ENCODE data around the gene TMPRSS9.

TMPRSS9 gene

DNA sequence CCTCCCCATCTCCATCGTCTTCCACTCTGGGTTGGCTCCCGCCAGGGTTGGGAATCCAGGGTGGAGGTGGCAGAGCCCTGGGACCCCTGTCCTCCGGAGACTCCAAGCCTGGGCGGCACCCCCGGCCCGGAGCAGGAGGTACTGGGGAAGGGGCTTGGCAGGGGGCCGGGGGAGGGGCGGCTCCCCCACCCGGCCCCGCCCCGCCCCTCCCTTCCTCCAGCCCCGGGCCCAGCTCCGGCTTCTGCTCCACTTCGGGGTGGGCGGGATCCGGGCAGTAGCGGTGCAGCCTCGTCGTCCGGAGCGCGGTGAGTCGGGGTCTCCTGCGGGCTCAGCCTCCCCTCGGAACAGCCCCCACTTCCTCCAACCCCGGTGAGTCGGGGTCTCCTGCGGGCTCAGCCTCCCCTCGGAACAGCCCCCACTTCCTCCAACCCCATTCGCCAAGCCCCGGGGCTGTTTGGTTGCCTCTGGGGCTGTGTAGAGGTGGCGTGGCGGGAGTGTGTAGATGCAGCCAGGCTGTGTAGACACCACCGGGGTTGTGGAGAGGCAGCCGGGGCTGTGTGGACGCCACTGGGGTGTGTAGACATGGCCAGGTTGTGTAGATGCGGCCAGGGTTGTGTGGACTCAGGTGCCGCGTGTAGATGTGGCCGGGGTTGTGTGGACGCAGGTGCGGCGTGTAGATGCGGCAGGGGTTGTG, at the start of gene TMPRSS9:
Gene TMPRSS9, plus strand, starts transcription at position 274 of the 694 bp plus-strand sequence. CDS start 29,521 bp downstream, outside the sequence.
- no peak for DNase-seq

DNA sequence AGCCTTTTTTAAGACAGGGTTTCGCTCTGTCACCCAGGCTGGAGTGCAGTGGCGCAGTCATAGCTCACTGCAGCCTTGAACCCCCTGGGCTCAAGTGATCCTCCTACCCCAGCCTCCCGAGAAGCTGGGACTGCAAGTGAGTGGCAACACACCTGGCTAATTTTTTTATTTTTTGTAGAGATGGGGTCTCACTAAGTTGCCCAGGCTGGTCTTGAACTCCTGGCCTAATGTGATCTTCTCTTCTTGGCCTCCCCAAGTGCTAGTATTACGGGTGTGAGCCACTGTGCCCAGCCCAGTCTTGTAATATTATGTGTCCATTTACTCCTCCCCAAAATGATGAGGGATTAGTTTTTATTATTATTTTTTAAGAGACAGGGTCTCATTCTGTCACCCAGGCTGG, 49.0 kb upstream of the TMPRSS9 start:
- DNase-seq: no peak

DNA sequence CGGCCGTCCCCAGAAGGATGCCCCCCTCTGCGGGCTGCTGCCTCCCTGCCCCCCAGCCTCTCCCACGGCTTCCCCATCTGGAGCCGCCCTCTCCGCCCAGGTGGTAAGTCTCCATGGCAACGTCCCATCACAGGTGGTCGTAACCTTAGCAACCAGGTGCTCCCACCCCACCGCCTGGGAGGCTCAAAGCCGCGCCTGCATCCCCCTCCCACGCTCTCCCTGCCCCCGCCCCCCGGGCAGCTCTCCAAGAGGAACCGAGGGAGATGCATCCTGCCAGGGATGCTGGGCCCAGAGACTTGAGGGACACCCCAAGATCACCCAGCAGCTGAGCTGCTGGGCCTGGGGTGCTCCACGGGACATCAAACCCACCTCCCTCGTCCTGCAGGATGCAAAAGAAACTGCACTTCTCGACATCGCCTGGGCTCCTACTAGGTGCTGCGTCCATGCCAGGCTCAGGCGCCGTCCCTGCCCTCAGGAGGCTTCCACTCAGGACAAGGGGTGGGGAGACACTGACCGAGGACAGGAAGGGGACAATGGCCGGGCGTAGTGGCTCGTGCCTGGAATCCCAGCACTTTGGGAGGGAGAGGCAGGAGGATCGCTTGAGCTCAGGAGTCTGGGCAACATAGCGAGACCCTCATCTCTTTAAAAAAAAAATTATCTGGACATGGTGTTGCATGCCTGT, 47.1 kb upstream of the TMPRSS9 start:
- peak; percentile 63 for DNase-seq

DNA sequence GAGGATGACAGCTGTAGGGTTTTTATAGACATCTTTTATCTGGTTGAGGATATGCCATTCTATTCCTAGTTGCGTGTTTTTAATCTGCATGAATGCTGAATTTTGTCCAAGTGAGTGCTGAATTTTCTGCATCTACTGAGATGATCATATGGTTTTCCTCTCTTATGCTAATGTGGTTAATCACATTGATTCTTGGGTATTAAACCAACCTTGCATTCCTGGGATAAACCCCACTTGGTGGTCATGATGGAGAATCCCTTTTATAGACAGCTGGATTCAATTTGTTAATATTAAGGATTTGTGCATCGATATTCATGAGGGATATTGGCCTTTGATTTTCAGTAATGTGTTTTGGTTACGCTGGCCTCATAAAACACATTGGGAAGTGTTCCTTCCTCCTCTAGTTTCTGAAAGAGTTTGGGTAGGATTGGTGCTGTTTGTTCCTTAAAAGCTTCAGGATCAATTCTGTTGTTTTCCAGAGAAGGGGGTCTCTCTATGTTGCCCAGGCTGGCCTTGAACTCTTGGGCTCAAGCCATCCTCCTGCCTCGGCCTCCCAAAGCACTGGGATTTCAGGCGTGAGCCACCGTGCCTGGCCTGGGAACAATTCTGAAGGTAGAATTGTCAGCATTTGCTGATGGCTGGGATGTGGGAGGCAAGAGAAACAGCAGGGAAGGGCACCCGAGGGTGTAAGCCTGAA, 44.8 kb upstream of the TMPRSS9 start:
- DNase-seq: no peak

DNA sequence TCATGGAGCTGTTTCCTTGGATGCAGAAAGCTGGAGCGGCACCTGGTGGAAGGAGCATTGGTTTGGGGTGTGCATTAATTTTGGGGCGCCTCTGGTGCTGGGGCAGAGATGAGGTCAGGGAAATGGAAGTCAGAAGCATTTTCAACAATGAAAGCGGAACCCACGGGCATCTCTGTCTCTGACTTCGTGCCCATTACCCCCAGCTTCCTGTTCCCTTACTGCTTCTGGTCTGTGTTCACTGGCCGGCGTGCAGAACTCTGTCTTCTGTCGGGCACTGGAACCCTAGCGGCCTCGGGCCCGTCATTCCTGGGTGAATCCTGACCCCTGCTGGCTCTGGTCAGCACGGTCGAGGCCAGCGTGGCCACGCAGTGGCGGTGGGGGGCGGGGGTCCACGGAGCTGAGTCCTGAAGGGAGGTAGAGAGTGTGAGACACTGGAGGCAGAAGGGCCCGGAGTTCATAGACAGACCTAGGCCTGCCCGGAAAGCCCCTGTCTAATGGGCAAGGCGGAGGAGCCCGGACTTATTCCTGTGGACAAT, 44.2 kb upstream of the TMPRSS9 start:
- no peak for DNase-seq

DNA sequence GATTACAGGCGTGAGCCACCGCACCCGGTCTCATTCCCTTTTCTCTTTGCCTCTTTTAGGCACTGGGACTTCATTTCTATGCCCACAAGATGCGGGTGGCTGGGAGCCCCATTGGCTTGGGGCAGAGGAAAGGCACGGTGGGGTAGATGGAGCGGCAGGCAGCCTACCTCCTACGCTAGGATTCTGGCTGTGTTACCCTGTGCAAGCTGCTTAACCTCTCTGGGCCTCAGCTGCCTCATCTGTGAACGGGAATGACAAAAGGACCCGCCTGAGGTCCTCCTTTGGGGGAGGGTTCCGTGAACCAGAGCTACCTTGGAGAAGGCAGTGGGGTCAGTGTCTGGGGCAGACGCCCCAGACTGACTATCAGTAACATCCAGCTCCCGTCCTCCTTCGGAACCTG, 42.8 kb upstream of the TMPRSS9 start:
- DNase-seq: no peak

DNA sequence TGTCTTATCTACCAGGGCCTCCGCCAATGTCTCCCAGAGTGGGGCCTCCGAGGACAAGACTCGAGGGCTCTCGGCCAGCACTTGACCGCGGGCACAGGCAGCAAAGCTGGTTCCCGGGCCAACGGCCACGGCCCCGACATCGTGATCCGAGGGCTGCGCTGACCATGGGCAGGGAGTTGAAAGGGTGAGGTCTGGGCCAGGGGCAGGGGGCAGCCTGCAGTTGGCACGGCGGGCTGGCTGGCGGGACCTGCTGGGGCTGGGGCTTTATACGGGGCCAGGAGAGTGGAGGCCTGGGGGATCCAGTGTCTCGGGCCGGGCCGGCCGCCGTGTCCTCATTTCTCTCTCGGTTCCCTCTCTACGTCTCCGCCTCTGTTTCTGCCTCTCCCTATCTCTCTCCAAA, 42.3 kb upstream of the TMPRSS9 start:
- no peak for DNase-seq

DNA sequence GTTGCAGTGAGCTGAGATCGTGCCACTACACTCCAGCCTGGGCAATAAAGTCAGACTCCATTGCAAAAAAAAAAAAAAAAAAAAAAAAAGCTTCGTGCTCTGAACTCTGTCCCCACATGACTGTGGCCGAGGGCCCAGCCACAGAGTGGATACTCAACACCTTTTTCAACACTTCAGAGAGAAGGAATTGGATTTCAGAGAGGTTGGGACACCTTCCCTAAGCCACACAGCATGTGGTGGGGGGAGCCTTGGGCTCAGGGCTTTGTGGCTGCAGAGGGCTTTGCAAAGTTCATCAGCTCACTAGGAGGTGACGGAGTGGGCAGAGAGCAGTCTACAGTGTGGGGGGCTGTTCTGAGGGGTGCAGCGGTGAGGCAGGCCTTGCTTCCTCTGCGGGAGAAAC, 41.1 kb upstream of the TMPRSS9 start:
- no peak for DNase-seq

DNA sequence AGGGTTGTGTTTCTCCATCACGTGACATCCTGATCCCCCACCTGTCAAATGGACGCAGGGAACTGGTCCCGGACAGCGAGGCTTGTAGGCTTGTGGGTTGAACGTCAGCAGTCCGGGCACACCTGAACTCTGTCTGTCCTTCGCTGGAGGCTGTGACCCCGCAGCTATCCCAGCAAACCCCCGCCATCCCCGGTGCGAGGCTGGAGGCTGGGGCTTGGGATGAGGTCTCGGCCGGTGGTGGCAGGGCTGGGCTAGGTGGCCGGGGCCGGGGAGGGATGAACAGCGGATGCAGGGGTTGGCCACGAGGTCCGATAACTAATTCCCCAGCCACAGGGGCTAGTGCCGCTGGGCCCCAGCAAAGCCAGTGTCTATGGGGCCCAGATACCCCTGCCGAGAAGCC, 40.5 kb upstream of the TMPRSS9 start:
- DNase-seq: no peak

DNA sequence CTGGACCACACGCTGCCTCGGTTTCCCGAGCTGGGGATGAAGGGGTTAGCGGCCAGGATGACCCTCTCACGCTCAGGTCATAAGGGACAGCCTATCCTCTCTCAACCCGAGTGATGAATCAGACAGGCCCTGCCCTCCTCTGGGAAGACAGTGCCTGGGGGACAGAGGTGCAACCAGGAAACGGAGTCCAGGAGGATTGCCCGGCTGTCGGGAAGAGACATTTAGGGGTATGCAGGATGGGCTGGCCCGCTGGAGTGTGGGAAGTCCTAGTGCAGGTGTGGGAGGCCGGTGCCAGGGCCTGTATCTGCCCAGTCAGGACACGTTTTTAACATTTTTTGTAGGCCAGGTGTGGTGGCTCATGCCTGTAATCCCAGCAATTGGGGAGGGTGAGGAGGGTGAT, 40.0 kb upstream of the TMPRSS9 start:
- no peak for DNase-seq

DNA sequence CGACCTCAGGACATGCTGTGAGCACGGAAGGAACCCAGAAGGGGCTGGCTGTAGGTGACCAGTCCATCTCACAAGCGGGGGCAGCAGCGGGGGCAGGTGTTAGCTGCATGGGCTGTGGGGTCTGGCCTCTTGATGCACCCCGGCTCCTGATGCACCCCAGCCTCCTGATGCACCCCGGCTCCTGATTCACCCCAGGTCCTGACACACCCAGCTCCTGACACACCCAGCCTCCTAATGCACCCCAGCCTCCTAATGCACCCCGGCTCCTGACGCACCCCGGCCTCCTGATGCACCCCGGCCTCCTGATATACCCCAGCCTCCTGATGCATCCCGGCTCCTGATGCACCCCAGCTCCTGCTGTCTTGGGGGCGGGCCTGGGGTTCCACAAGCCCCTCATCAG, 39.1 kb upstream of the TMPRSS9 start:
- DNase-seq: no peak

DNA sequence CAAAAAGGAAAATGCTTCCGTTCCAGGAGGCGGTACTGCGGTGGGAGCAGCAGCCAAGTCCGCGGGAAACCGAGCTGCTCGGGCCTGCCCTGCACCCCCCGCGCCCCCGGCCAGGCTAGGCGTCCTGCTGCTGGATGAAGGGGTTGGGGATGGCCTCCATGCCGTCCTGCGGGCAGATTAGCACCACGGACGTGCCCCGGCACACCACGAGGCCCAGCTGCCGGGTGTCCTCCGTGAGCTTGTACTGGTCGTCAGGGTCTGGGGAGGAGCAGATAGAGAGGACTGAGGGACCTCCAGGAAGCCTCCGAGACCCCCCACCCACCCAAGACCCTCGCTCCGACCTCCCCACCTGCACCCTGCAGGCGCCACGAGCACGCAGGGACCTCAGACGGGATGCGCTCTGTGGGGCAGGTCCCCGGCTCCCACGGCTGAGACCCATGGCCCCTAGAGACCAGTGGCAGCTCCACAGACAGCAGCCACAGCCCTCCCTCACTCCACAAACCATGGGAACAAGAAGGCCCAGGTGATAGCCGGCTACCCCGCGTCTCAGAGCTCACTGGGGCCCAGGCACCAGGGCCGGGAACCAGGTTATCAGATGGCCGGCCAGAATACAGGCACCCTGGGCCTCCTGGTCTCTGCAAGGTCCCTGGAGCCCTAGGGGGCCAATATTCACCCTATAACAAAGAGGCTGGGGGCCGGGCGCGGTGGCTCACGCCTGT, 38.3 kb upstream of the TMPRSS9 start:
- DNase-seq: no peak

DNA sequence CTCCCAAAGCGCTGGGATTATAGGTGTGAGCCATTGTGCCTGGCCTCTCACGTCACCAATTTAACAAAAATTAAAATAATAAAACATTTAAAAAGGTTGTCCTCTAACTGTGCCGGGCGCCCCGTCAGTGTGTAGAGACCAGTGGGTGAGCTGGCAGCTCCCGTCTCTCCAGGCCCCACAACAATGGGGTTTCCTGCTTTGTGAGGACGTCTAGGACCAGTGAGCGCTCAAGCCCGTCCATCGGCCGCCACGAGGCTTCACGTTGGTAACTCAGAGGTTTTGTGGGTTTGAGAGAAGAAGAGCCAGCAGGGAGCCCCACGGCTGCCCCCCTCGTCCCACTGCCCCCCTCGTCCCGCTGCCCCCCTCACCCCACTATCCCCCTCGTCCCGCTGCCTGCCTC, 36.4 kb upstream of the TMPRSS9 start:
- no peak for DNase-seq

DNA sequence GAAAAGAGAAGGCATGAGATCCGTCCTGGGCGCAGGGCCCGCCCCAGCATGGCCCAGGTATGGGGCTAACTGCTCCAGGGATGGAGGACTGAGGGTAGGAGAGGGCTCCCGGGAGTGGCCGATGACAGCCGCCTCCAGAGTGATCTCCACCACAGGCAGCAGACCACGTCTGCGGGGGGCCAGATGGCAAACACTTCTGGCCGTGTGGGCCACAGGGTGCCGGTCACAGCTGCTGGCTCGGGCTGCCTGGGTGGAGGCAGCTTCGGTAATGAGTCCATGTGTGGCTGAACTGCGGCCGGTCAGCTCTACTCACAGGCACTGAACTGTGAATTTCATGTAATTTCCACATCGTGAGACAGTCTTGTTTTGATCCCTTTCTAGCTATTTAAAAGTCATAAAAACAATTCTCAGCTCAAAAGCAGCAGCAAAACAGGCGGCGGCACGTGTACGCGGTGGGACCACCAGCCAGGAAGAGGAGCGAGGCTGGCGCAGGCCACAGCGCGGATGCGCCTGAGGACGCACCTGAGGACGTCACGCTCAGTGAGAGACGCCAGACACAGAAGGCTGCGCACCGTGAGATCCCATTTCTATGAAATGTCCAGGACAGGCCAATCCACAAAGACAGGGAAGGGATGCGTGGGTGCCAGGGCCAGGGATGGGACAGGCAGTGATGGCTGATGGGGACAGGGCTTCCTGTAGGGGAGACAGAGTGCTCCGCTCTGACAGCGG, 35.7 kb upstream of the TMPRSS9 start:
- no peak for DNase-seq

DNA sequence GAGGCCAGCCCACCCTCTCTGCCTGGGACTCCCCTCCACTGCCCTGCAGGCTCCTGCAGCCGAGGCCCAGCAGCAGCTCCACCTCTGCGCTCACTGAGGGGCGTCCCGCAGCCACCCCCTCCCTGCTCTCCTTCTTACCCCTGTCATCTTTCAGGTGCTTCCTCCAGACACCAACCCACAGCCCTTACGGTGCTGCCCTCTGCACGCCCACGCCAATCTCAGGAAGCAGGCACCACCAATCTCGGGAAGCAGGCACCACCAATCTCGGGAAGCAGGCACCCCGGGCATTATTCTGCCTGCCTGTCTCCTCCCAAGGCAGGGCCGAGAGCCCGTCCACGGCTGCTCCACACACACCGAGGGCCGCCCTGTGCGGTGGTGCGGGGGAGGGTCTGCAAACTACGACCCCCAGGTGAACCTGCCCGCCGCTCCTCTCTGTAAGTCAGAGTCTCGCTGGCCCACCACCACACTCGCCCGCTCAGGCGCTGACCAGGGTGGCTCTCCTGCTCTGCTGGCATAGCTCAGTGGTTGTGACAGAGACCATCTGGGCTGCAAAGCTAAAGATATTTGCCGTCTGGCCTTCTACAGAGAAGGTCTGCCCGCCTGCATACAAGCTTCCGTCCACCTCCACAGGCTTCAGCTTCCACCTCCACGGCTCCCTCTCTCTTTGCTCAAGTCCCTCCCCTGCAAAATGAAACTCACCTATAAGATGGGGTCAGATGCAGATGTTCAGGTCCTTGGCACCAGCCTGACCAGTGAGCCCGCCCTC, 34.6 kb upstream of the TMPRSS9 start:
- no peak for DNase-seq

DNA sequence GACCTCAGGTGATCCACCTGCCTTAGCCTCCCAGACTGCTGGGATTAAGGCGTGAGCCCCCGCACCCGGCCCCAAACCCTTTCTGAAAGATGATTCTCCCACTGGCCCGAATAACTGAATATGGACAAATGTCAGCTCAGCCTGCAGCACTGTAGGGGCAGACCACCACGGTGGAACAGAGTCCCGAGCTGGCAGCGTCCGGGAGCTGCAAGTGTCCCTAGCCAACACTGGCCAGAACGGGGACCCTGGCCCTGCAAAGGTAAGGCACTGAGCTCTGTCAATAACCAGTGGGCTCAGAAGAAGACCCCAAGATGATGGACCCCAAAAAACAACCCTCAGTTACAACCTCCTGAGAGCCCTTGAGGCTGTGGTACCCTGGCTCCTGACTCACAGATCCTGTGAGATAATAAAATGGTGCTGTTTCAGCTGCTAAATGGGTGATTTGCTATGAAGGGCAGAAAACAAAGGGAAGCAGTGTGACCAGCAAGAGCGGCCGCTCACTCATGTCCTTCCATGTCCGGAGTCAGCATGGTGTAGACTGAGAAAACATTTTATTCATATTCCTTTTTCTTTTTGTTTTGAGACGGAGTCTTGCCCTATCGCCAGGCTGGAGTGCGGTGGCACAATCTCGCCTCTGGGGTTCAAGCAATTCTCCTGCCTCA, 33.2 kb upstream of the TMPRSS9 start:
- DNase-seq: no peak

DNA sequence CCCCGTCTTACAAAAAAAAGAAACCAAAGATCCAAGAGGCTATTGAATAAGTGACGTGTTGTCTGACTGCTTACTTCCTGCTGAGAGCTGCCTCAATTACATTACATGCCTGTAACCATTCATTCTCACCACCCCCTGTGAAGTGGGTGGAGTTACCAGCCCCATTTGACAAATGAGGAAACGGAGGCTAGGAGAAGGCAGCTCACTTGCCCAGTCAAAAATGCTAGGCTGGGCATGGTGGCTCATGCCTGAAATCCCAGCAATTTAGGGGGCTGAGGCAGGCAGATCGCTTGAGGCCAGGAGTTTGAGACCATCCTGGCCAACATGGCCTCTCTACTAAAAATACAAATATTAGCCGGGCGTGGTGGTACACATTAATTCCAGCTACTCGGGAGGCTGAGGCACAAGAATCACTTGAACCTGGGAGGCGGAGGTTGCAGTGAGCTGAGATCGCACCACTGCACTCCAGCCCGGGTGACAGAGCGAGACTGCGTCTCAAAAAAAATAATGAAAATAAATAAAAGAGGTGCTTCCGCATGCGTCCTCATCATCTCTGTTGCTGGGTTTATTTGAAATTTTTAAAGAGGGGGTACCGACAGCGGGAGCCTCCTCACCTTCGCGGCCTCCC, 32.2 kb upstream of the TMPRSS9 start:
- peak; percentile 73 for DNase-seq

DNA sequence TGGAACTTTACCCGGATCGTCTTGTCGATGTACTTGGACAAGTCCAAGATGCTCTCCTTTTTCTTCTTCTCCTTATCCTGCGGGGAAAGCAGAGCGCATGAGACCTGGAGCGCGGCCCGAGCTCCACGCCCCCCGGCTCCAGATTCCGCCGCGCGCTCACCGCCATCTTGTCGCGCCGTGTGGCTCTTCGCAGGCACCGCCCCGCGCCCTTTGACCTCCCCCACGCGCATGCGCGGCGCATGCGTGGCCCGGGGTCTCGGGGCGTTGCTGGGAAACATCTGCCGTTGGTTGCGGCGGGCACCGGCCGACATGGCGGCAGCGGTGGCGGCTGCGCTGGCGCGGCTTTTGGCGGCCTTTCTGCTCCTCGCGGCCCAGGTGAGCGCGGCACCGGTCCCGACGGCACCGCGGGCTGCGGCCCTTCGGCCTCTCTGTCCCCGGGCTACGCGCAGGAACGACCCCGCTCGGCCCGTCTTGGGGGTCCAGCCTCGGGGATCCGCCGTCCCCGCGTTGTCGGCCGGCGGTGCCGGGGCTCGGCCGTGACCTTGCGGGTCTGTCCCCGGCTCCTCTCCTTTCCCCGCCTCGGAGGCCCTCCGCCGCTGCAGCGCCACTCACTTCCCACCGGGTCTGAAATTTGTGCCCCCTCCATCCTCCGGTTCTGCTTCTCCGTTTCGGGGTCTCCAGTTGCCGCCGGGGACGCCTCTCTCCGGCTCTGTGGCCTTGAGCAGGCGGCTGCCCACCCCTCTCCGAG, 31.5 kb upstream of the TMPRSS9 start, which contains the start of the genes LSM7 and SPPL2B:
Gene LSM7, minus strand, starts transcription at position 186 of the 748 bp plus-strand sequence. Its CDS starts 20 bp downstream, at position 166.
Gene SPPL2B, plus strand, starts transcription at position 284 of the 748 bp plus-strand sequence. Its CDS starts 26 bp downstream, at position 310.
- peak; percentile 91 for DNase-seq

DNA sequence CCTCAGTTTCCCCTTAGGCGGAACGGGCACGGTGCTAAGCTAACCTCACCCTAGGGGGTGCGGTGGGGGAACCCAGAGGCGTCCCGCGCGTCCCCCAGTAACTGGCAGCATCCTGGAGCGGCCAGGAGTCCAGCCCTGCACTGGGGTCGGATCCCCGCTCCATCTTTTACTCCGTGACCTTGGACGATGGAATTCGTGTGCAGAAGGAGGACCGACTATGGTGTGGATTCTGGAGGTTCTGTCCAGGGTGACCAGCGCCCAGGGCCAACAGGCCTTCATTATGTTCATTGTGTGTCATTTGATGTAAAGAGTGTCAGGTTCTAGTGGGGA, 31.0 kb upstream of the TMPRSS9 start:
- no peak for DNase-seq

DNA sequence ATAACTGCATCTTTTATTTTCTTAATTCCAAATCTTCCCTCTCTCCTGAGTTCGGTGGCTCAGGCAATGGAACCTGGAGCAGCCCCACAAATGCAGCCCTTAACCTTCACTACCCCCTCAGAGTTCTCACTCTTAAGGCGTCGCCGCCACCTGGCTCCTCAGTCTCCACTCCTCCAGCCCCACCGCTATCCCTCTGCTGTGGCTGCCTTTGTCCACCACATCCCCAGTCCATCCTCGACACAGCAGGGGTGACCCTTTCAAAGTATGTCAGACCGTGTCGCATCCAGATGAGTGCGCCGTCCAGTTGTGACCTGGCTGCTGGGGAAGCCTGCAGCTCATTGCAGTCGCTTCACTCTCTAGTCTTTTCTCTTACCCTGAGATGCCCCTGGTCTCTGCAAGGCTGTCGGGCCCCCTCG, 30.6 kb upstream of the TMPRSS9 start:
- no peak for DNase-seq

All from NCI-H345 (cell line).